Caco-2 (cell line): ENCODE results near the gene TLX1. TPM values are rescaled to one million over a fixed set of nuclear protein-coding genes. Genes with fewer than 3 reads are reported as not detected.
A peak's percentile ranks its signal among the peaks of the same experiment; 100 is the strongest.

Source experiments
- BruUV-seq: library from RNA; stranded (reverse); fragments of 400-500 nt; replicated peaks from 2 replicates; lab custom pipeline; 2021; lab: Mats Ljungman, UMichigan
- CTCF ChIA-PET: fragments of 300-600 bp; sonication (Branson Sonifier 250); formaldehyde crosslinking; loops from one replicate; lab custom pipeline; 2022; ENCODE audit warnings: antibody characterized with exemption; lab: Charles Lee
- POLR2A ChIA-PET: fragments of 300-600 bp; sonication (Branson Sonifier 250); formaldehyde crosslinking; loops from one replicate; lab custom pipeline; 2022; ENCODE audit warnings: antibody characterized with exemption; lab: Charles Lee
- DNase-seq, 2 experiments: peaks; one replicate each; pipeline versions ENCODE4 v3.0.0 to v3.0.0-alpha.2; 2020 to 2022
- H3K27me3 ChIP-seq: replicated peaks from 2 replicates; pipeline ENCODE4 v1.6.0; 2011; ENCODE audit warnings: low read length; ENCODE audit not compliant: control insufficient read depth, insufficient read depth
- H3K36me3 ChIP-seq: 2 replicates; pipeline ENCODE4 v1.5.1; 2011; ENCODE audit warnings: low read length; ENCODE audit not compliant: control insufficient read depth, insufficient read depth
- H3K4me1 ChIP-seq: fragments of 250-450 bp; sonication (Bioruptor Pico); 2 replicates; pipeline ENCODE4 v1.5.1; 2020; ENCODE audit warnings: mild to moderate bottlenecking
- H3K4me3 ChIP-seq: 2 replicates; pipeline ENCODE4 v1.5.1; 2011; ENCODE audit warnings: low read depth, mild to moderate bottlenecking, control low read depth, low read length
- H3K9me3 ChIP-seq: fragments of 250-450 bp; sonication (Bioruptor Pico); 2 replicates; pipeline ENCODE4 v1.5.1; 2020; ENCODE audit warnings: mild to moderate bottlenecking, moderate library complexity
- H3K27ac Mint-ChIP-seq: one replicate; pipeline ENCODE4 v1.8.0; 2022; ENCODE audit warnings: mixed read lengths; ENCODE audit not compliant: unreplicated experiment
- H3K27me3 Mint-ChIP-seq: one replicate; pipeline ENCODE4 v1.8.0; 2022; ENCODE audit warnings: mixed read lengths; ENCODE audit not compliant: insufficient read depth, unreplicated experiment
- H3K36me3 Mint-ChIP-seq: one replicate; pipeline ENCODE4 v1.8.0; 2022; ENCODE audit warnings: mild to moderate bottlenecking, mixed read lengths; ENCODE audit not compliant: insufficient read depth, unreplicated experiment
- H3K4me1 Mint-ChIP-seq: one replicate; pipeline ENCODE4 v1.8.0; 2022; ENCODE audit warnings: low read depth, mixed read lengths; ENCODE audit not compliant: unreplicated experiment
- H3K4me3 Mint-ChIP-seq: one replicate; pipeline ENCODE4 v1.8.0; 2022; ENCODE audit warnings: mild to moderate bottlenecking, moderate library complexity, mixed read lengths; ENCODE audit not compliant: unreplicated experiment
- H3K9me3 Mint-ChIP-seq: one replicate; pipeline ENCODE4 v1.8.0; 2022; ENCODE audit warnings: mixed read lengths; ENCODE audit not compliant: unreplicated experiment
- intact Hi-C: fragments of 100-400 bp; cut with micrococcal nuclease; formaldehyde crosslinking; loops from one replicate; pipeline ENCODE4 v1.10.0; 2022; ENCODE audit not compliant: unreplicated experiment
- total RNA-seq: library from RNA; stranded (reverse); gene quantifications from 2 replicates; pipeline ENCODE4 v1.2.3, GENCODE V29; 2022
- TF ChIP-seq, protein P1 (sequence below), 2 experiments: fragments of 200-600 bp in 1 of 2; IDR thresholded peaks; 1 replicate in 1 of 2; 2 replicates in 1 of 2; pipeline versions ENCODE4 v1.5.1 to v1.8.0; 2011 to 2022; ENCODE audit warnings: antibody characterized with exemption in 1 of 2, control low read depth in 1 of 2, inconsistent platforms in 1 of 2, low read depth in 1 of 2, low read length in 1 of 2, mild to moderate bottlenecking in 1 of 2, moderate library complexity in 1 of 2; ENCODE audit not compliant: insufficient read depth in 1 of 2, severe bottlenecking in 1 of 2, unreplicated experiment in 1 of 2

Gene TLX1
- total RNA-seq, 1 experiment from 2014 or later, result 2.3 TPM

DNA sequence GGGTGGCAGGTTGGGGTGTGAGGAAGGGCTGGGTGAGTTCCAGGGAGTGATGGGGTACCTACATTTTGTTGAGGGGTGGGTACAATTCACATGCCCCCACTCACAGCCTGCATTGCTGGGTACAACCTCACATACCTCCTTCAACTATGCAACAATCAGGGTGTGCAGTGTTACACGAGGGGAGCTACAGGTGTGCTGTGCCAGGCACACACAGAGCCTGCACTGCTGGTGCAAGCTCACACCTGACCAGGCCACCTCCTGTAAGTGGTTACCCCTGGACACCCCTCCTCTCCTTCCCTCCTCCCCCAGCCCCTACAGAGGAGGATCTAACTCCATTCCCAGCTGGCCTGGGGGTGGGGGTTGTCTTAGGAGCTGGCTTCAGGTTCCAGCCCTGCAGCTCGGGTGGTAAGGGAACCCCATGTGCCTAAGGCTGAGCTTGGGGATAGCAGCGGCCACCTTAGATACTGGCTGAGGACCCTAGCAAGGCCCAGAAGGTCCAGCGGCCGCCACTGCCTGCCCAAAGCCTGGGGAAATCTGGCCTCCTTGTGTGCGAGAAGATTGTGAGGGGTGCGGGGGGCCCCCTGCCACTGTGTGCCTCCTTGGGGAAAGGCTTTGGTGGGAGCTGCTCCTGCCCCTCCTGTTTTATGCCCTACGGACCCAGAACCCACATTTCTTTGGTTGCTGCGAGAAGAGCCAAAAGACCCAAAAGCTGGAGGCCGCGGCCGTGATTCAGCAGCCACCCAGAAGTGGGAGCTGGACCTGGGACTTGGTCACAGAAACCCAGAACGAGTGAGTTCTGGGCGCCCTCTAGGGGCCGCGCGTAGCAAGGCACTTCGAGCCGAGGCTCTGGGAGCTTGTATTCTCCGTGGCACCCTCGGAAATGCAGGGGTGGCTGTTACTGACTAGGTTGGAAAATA is 10.8 kb downstream of the TLX1 start:
- POLR2A ChIA-PET, result interaction anchor here (0.5 to 2.6 kb wide), 6 partner anchors 29 to 150 kb away, joined by 3 to 16 read pairs (median 4); no protein-coding TSS in a partner anchor
- Mint-ChIP-seq H3K4me1 (no peaks in the 10 kb centered on the region), H3K9me3 (no peaks in the 10 kb centered on the region), H3K27me3 (peaks cover 3% of the 10 kb centered on the region), H3K27ac (no peak overlapping the region), H3K4me3 (no peak overlapping the region), H3K36me3 (no peaks in the 10 kb centered on the region)
- DNase-seq, result peak; percentile 83 to 88
- no TSS peak for BruUV-seq
- TF ChIP-seq, protein P1, sequence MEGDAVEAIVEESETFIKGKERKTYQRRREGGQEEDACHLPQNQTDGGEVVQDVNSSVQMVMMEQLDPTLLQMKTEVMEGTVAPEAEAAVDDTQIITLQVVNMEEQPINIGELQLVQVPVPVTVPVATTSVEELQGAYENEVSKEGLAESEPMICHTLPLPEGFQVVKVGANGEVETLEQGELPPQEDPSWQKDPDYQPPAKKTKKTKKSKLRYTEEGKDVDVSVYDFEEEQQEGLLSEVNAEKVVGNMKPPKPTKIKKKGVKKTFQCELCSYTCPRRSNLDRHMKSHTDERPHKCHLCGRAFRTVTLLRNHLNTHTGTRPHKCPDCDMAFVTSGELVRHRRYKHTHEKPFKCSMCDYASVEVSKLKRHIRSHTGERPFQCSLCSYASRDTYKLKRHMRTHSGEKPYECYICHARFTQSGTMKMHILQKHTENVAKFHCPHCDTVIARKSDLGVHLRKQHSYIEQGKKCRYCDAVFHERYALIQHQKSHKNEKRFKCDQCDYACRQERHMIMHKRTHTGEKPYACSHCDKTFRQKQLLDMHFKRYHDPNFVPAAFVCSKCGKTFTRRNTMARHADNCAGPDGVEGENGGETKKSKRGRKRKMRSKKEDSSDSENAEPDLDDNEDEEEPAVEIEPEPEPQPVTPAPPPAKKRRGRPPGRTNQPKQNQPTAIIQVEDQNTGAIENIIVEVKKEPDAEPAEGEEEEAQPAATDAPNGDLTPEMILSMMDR (IDR thresholded peaks at IDR 0.05; ENCODE audit: insufficient read depth in 1 of 2, low read depth in 1 of 2, low read length in 1 of 2, severe bottlenecking in 1 of 2, unreplicated experiment in 1 of 2), result peak; percentile 97 to 98
- Histone ChIP-seq H3K4me3 (no peak overlapping the region), H3K9me3 (no peaks in the 10 kb centered on the region), H3K27me3 (no peaks in the 10 kb centered on the region), H3K36me3 (no peaks in the 10 kb centered on the region), H3K4me1 (peaks cover 9% of the 10 kb centered on the region)
- intact Hi-C loops, result loop anchor here (1.0 kb wide), 3 partner anchors 47 to 101 kb away; no protein-coding TSS in a partner anchor
- CTCF ChIA-PET, result interaction anchor here (0.5 to 12.6 kb wide), 43 partner anchors 9 to 771 kb away, joined by 3 to 541 read pairs (median 4); partner anchors contain the start of genes HIF1AN, KAZALD1, PDZD7 and SFXN3

DNA sequence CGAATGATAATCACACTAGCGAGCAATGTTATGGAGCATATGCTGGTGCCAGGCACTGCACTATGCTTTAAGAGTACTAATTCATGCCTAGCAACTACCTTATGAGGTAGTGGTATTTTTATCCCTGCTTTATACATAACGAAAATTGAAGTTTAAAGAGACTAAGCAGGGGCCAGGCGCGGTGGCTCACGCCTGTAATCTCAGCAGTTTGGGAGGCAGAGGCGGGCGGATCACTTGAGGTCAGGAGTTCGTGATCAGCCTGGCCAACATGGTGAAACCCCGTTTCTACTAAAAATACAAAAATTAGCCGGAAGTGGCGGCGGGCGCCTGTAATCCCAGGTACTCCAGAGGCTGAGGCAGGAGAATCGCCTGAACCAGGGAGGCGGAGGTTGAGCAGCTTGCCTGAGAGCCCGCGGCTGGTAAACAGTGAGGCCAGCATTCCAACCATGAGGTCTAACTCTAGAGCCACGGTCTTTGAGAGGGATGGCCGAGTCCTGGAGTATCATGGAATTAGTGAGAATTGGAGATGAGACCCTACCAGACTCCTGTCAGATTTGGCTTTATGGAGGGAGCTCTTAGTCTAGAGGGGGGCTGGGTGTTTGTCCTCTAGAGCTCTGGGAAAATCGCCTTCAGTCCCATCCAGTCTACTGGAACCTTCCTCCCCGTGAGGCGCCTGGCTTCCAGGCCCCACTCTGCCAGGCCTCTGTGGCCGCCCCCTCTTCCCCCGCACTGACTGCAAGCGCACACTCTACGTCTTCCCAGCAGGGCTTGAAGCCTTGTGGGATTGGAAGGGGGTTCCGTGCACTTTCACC is 11.6 kb downstream of the TLX1 start:
- Mint-ChIP-seq H3K27ac (no peak overlapping the region), H3K9me3 (no peaks in the 10 kb centered on the region), H3K4me3 (no peak overlapping the region), H3K36me3 (no peaks in the 10 kb centered on the region), H3K4me1 (no peaks in the 10 kb centered on the region), H3K27me3 (peaks cover 3% of the 10 kb centered on the region)
- no peak for DNase-seq
- intact Hi-C loops, result loop anchor here (1.0 kb wide), 3 partner anchors 47 to 101 kb away; no protein-coding TSS in a partner anchor
- Histone ChIP-seq H3K27me3 (no peaks in the 10 kb centered on the region), H3K9me3 (no peaks in the 10 kb centered on the region), H3K4me3 (no peak overlapping the region), H3K36me3 (no peaks in the 10 kb centered on the region), H3K4me1 (peaks cover 9% of the 10 kb centered on the region)
- no TSS peak for BruUV-seq
- ChIA-PET CTCF (interaction anchor here (0.5 to 12.6 kb wide), 39 partner anchors 9 to 770 kb away, joined by 3 to 541 read pairs (median 5); partner anchors contain the start of genes HIF1AN, KAZALD1, PDZD7 and SFXN3), POLR2A (interaction anchor here (0.6 to 2.6 kb wide), 5 partner anchors 29 to 75 kb away, joined by 3 to 16 read pairs (median 4); no protein-coding TSS in a partner anchor)
- TF ChIP-seq, protein P1 (IDR thresholded peaks at IDR 0.05; ENCODE audit: insufficient read depth in 1 of 2, low read depth in 1 of 2, low read length in 1 of 2, severe bottlenecking in 1 of 2, unreplicated experiment in 1 of 2), result no peak

DNA sequence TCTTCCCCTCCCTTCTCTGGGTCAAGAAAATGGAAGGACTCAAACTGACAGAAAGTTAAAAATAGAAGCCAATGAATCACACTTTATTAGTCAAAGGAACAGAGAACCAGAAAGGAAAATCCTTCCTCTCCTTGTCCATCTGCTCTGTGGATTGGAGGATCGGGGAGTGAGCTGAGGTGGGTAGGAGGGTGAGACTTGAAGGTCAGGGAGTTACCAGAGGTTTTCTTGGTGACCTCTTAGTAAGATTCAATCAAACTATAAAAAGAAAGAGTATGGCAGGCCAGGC is 12.2 kb downstream of the TLX1 start:
- peaks cover 5% of the 10 kb centered on the region for H3K27me3 Mint-ChIP-seq
- ChIA-PET POLR2A (interaction anchor here (2.6 kb wide), 1 partner anchor 48 kb away, joined by 16 read pairs; no protein-coding TSS in a partner anchor), CTCF (interaction anchor here (2.1 to 12.6 kb wide), 2 partner anchors 32 to 46 kb away, joined by 9 to 541 read pairs; no protein-coding TSS in a partner anchor)
- no TSS peak for BruUV-seq
- Histone ChIP-seq H3K36me3 (no peaks in the 10 kb centered on the region), H3K4me3 (no peak overlapping the region), H3K9me3 (no peaks in the 10 kb centered on the region), H3K27me3 (no peaks in the 10 kb centered on the region), H3K4me1 (peaks cover 9% of the 10 kb centered on the region)
- H3K4me1 Mint-ChIP-seq, result no peaks in the 10 kb centered on the region
- no peak for DNase-seq
- TF ChIP-seq, protein P1 (IDR thresholded peaks at IDR 0.05; ENCODE audit: insufficient read depth in 1 of 2, low read depth in 1 of 2, low read length in 1 of 2, severe bottlenecking in 1 of 2, unreplicated experiment in 1 of 2), result no peak
- no peak overlapping the region for H3K4me3 Mint-ChIP-seq
- no peaks in the 10 kb centered on the region for H3K9me3 Mint-ChIP-seq
- H3K36me3 Mint-ChIP-seq, result no peaks in the 10 kb centered on the region
- intact Hi-C loops, result no loop called here
- no peak overlapping the region for H3K27ac Mint-ChIP-seq
